Measurements from ENCODE around the gene MST1. TPM values are rescaled to one million over a fixed set of nuclear protein-coding genes. Genes with fewer than 3 reads are reported as not detected.

MST1 gene
- total RNA-seq, 2 experiments from 2014 or later = 9.6 to 11.8 TPM

GRCh38 chr3:49665822-49666519 is 23.3 kb downstream of the MST1 start:
- H3K9me3 Mint-ChIP-seq = no peaks in the 10 kb centered on the region
- CTCF ChIA-PET = interaction anchor here (5.8 kb wide), 1 partner anchor 126 kb away, joined by 43 read pairs; no protein-coding TSS in a partner anchor
- H3K36me3 Mint-ChIP-seq (ENCODE audit: low read depth) = no peaks in the 10 kb centered on the region
- H3K27me3 Mint-ChIP-seq = no peaks in the 10 kb centered on the region
- TF ChIP-seq CTCF (IDR thresholded peaks at IDR 0.05) = no peak
- DNase-seq (no peak), ATAC-seq (no peak)
- no peaks in the 10 kb centered on the region for H3K4me1 Mint-ChIP-seq (ENCODE audit: low read depth)
- H3K4me3 Mint-ChIP-seq = no peak overlapping the region
- intact Hi-C loops (cut with micrococcal nuclease) = no loop called here
- POLR2A ChIA-PET = interaction anchor here (0.5 to 1.2 kb wide), 2 partner anchors 126 to 596 kb away, joined by 3 read pairs; no protein-coding TSS in a partner anchor
- no peak overlapping the region for H3K27ac Mint-ChIP-seq

GRCh38 chr3:49664300-49664699 is 25.0 kb downstream of the MST1 start:
- CTCF ChIA-PET = interaction anchor here (5.8 kb wide), 1 partner anchor 124 kb away, joined by 43 read pairs; no protein-coding TSS in a partner anchor
- POLR2A ChIA-PET = no interaction called here
- no peaks in the 10 kb centered on the region for H3K36me3 Mint-ChIP-seq (ENCODE audit: low read depth)

DNA sequence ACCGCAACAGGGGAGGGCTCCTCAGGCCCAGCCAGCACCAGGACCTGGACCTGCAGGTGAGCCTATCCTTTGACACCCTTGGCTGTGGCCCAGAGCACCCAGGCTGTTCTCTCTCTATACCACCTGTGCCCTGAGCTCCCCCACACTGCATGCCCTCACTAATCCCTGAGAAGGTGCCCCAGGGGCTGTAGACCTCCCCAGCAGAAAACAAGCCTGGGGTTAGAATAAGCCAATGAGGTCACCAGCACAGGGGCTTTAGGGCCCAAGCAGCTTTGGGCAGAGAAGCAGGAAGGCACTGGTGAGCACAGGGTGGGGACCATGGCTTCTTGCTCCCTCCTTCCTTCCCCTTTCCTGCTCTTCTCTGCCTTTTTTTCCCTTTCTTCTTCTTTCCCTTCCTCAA is 25.4 kb downstream of the MST1 start:
- ChIA-PET CTCF (interaction anchor here (5.8 kb wide), 1 partner anchor 124 kb away, joined by 43 read pairs; no protein-coding TSS in a partner anchor), POLR2A (no interaction called here)
- Mint-ChIP-seq H3K4me3 (no peak overlapping the region), H3K9me3 (no peaks in the 10 kb centered on the region), H3K27ac (no peak overlapping the region), H3K4me1 (ENCODE audit: low read depth) (no peaks in the 10 kb centered on the region), H3K27me3 (no peaks in the 10 kb centered on the region), H3K36me3 (ENCODE audit: low read depth) (no peaks in the 10 kb centered on the region)
- TF ChIP-seq CTCF (IDR thresholded peaks at IDR 0.05) = no peak
- no peak for ATAC-seq
- DNase-seq = no peak
- intact Hi-C loops (cut with micrococcal nuclease) = no loop called here

More at GRCh38 chr3:49664300-49664699, 25.0 kb downstream of the MST1 start:
- H3K4me1 Mint-ChIP-seq (ENCODE audit: low read depth) = no peaks in the 10 kb centered on the region
- no peak for TF ChIP-seq CTCF (IDR thresholded peaks at IDR 0.05)
- ATAC-seq (no peak), DNase-seq (no peak)
- H3K27me3 Mint-ChIP-seq = no peaks in the 10 kb centered on the region
- H3K27ac Mint-ChIP-seq = no peak overlapping the region
- intact Hi-C loops (cut with micrococcal nuclease) = no loop called here
- no peaks in the 10 kb centered on the region for H3K9me3 Mint-ChIP-seq
- no peak overlapping the region for H3K4me3 Mint-ChIP-seq

GRCh38 chr3:49662720-49663413 is 26.4 kb downstream of the MST1 start:
- Mint-ChIP-seq H3K4me3 (no peak overlapping the region), H3K27me3 (no peaks in the 10 kb centered on the region), H3K36me3 (ENCODE audit: low read depth) (no peaks in the 10 kb centered on the region), H3K4me1 (ENCODE audit: low read depth) (no peaks in the 10 kb centered on the region), H3K27ac (no peak overlapping the region), H3K9me3 (no peaks in the 10 kb centered on the region)
- DNase-seq = no peak
- CTCF ChIA-PET = interaction anchor here (5.8 kb wide), 1 partner anchor 123 kb away, joined by 43 read pairs; no protein-coding TSS in a partner anchor
- POLR2A ChIA-PET = no interaction called here
- intact Hi-C loops (cut with micrococcal nuclease) = no loop called here
- no peak for ATAC-seq
- TF ChIP-seq CTCF (IDR thresholded peaks at IDR 0.05) = no peak

DNA sequence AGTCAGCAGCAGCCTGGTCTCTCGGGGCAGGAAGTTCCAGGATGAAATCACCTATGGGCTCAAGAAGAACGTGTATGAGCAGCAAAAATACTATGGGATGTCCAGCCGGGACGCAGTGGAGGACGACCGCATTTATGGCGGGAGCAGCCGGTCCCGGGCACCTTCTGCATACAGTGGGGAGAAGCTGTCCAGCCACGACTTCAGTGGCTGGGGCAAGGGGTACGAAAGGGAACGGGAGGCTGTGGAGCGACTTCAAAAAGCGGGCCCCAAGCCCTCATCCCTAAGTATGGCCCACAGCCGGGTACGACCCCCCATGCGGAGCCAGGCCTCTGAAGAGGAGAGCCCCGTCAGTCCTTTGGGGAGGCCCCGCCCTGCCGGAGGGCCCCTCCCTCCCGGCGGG is 27.3 kb downstream of the MST1 start:
- ChIA-PET CTCF (interaction anchor here (5.8 kb wide), 1 partner anchor 122 kb away, joined by 43 read pairs; no protein-coding TSS in a partner anchor), POLR2A (no interaction called here)
- no peaks in the 10 kb centered on the region for H3K4me1 Mint-ChIP-seq (ENCODE audit: low read depth)
- ATAC-seq (no peak), DNase-seq (no peak)
- no peak overlapping the region for H3K27ac Mint-ChIP-seq
- H3K27me3 Mint-ChIP-seq = no peaks in the 10 kb centered on the region
- no peaks in the 10 kb centered on the region for H3K36me3 Mint-ChIP-seq (ENCODE audit: low read depth)
- H3K4me3 Mint-ChIP-seq = no peak overlapping the region
- no peak for TF ChIP-seq CTCF (IDR thresholded peaks at IDR 0.05)
- H3K9me3 Mint-ChIP-seq = no peaks in the 10 kb centered on the region
- intact Hi-C loops (cut with micrococcal nuclease) = no loop called here
